ENCODE data around the gene LYSET.
"Not testable (repeated sequence)": the region's sequence is repeated elsewhere in the genome, so short reads cannot be mapped to it uniquely, and the experiment has no call there.

Gene LYSET

GRCh38 chr14:93230539-93230938 is 45.4 kb downstream of the LYSET start:
- no peak for DNase-seq

- DNase-seq: peak in 2 of 3 experiments; percentile 48 to 59
Observed at GRCh38 chr14:93231129-93231979, 46.2 kb downstream of the LYSET start.

DNA sequence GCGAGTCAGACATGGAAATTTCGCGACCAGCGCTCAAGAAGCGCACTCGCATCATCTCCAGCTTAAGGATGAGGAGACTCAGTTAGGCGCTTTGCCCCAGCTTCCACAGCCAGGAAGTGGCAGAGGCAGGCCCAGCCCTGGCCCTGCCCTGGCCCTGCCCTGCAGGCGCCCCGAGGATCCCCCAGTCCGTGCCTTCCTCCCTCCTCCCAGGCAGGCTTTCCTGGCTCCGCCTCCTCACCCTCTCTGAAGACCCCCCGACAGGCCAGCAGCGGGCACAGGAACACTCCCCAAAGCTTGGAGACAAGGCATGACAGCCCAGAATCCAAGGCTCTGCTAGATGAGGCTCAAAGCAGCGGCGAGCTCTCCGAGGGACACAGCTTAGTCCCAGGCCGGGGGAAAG is 47.0 kb downstream of the LYSET start:
- DNase-seq: no peak

DNA sequence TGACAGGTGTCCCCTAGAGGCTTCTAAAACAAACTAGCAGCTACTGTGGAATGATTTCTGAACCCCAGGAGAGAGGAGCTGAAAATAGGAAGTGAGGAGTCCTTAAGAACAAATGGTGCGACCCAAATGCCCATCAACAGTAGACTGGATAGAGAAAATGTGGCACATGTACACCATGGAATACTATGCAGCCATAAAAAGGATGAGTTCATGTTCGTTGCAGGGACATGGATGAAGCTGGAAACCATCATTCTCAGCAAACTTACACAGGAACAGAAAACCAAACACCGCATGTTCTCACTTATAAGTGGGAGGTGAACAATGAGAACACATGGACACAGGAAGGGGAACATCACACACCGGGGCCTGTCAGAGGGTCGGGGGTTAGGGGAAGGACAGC is 48.0 kb downstream of the LYSET start:
- not testable (repeated sequence) for DNase-seq

DNA sequence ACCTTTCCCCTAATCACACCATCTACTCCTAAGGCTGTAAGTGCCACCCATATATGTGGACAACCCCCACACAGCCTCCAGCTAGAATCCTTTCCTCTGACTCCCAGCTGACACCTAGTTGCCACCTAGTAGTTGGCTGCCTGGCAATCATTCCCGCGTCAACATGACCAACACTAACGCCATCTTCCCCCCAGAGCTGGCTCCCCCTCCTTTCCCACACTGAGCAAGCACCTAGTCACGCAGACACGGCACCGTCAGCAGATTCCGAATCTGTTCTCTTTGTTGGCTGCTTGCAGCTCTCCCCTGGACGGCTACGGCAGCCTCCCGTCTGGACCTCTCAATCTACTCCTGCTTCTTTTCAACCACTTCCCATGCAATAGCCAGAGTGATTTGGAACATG is 49.7 kb downstream of the LYSET start:
- no peak for DNase-seq

Measured in NCI-H1417 (cell line).